Caki2 (cell line): Measurements from ENCODE around the gene ZNF460. TPM values are rescaled to one million over a fixed set of nuclear protein-coding genes. Genes with fewer than 3 reads are reported as not detected.
A peak's percentile ranks its signal among the peaks of the same experiment; 100 is the strongest.
"Not testable (repeated sequence)": the region's sequence is repeated elsewhere in the genome, so short reads cannot be mapped to it uniquely, and the experiment has no call there.

Experiments
- DNase-seq: peaks from one replicate; pipeline ENCODE4 v3.0.0-alpha.2; 2015; ENCODE audit warnings: low read depth
- in situ Hi-C: cut with HindIII; loops from 2 replicates; pipeline ENCODE4 v1.10.0; 2016; ENCODE audit warnings: low sequenced_read_pairs, low pct_unique_long_range_greater_than_20kb, mixed read lengths
- total RNA-seq: library from RNA; depleted of rRNA; stranded (reverse); fragments of >200 nt; shearing (Covaris generic); gene quantifications from 2 replicates; pipeline ENCODE4 v1.2.3, GENCODE V29; 2014; ENCODE audit warnings: low replicate concordance

The ZNF460 gene
- total RNA-seq, 1 experiment from 2014 or later, result 34.3 TPM

- no peak for DNase-seq
- in situ Hi-C loops, result no loop called here
These were observed 7.3 kb upstream of the ZNF460 start for GRCh38 chr19:57273014-57273413.

GRCh38 chr19:57276430-57276829 is 3.9 kb upstream of the ZNF460 start:
- in situ Hi-C loops, result no loop called here

GRCh38 chr19:57278481-57278880 is 1.8 kb upstream of the ZNF460 start:
- in situ Hi-C loops, result not testable (repeated sequence)
- DNase-seq, result peak; percentile 36

More at GRCh38 chr19:57276430-57276829, 3.9 kb upstream of the ZNF460 start:
- DNase-seq, result no peak

- peak; percentile 93 for DNase-seq
- in situ Hi-C loops, result no loop called here
These were observed 694 bp upstream of the ZNF460 start for GRCh38 chr19:57279418-57280164.

- peak; percentile 47 for DNase-seq
- in situ Hi-C loops, result no loop called here
These were observed 696 bp downstream of the ZNF460 start for GRCh38 chr19:57280962-57281400.

GRCh38 chr19:57282011-57282643 is 1.8 kb downstream of the ZNF460 start:
- no peak for DNase-seq
- in situ Hi-C loops, result no loop called here

GRCh38 chr19:57288373-57288772 is 8.1 kb downstream of the ZNF460 start:
- DNase-seq, result no peak

GRCh38 chr19:57290970-57291369 is 10.7 kb downstream of the ZNF460 start:
- DNase-seq, result no peak
- in situ Hi-C loops, result no loop called here

More at GRCh38 chr19:57288373-57288772, 8.1 kb downstream of the ZNF460 start:
- in situ Hi-C loops, result no loop called here

GRCh38 chr19:57292547-57292946 is 12.3 kb downstream of the ZNF460 start:
- no peak for DNase-seq
- in situ Hi-C loops, result no loop called here

- in situ Hi-C loops, result no loop called here
- DNase-seq, result no peak
These were observed 13.4 kb downstream of the ZNF460 start for GRCh38 chr19:57293719-57294118.

GRCh38 chr19:57302020-57302465 is 21.8 kb downstream of the ZNF460 start:
- in situ Hi-C loops, result no loop called here
- DNase-seq, result no peak

GRCh38 chr19:57302727-57303401 is 22.6 kb downstream of the ZNF460 start:
- no peak for DNase-seq
- in situ Hi-C loops, result no loop called here

- DNase-seq, result no peak
- in situ Hi-C loops, result no loop called here
These were observed 24.8 kb downstream of the ZNF460 start for GRCh38 chr19:57305056-57305455.

- no peak for DNase-seq
- in situ Hi-C loops, result no loop called here
These were observed 28.2 kb downstream of the ZNF460 start for GRCh38 chr19:57308514-57308913.

- in situ Hi-C loops, result no loop called here
- DNase-seq, result no peak
These were observed 30.5 kb downstream of the ZNF460 start for GRCh38 chr19:57310792-57311191.

GRCh38 chr19:57314146-57314545 is 33.9 kb downstream of the ZNF460 start:
- DNase-seq, result no peak
- in situ Hi-C loops, result no loop called here

GRCh38 chr19:57317503-57317902 is 37.2 kb downstream of the ZNF460 start:
- in situ Hi-C loops, result no loop called here

GRCh38 chr19:57319869-57320179 is 39.5 kb downstream of the ZNF460 start:
- no peak for DNase-seq
- in situ Hi-C loops, result no loop called here

More at GRCh38 chr19:57317503-57317902, 37.2 kb downstream of the ZNF460 start:
- DNase-seq, result no peak
